NB4 (cell line): ENCODE data around the gene AKT3.

Experiments
- DNase-seq: peaks from one replicate; pipeline ENCODE4 v3.0.0; 2010; ENCODE audit warnings: low read depth
- H3K4me3 ChIP-seq: one replicate; pipeline ENCODE4 v1.5.1; 2011; ENCODE audit warnings: mild to moderate bottlenecking, low read depth, low read length, moderate library complexity
- CTCF ChIP-seq: IDR thresholded peaks from one replicate; pipeline ENCODE4 v1.5.1; 2012; ENCODE audit warnings: low read depth, low read length
- MAX ChIP-seq: IDR thresholded peaks from 2 replicates; pipeline ENCODE4 v1.6.1; 2011; ENCODE audit warnings: low read depth, low read length
- MYC ChIP-seq: IDR thresholded peaks from 2 replicates; pipeline ENCODE4 v1.6.1; 2011; ENCODE audit warnings: low read depth, low read length
- POLR2A ChIP-seq: IDR thresholded peaks from 2 replicates; pipeline ENCODE4 v1.6.1; 2011; ENCODE audit warnings: mild to moderate bottlenecking; ENCODE audit not compliant: insufficient read length; ENCODE audit errors: extremely low read depth

AKT3 gene

GRCh38 chr1:243740255-243740999 is 109.6 kb downstream of the AKT3 start:
- H3K4me3 ChIP-seq = no peak overlapping the region
- no peak for DNase-seq
- TF ChIP-seq CTCF (no peak), POLR2A (no peak), MYC (no peak)

- no peak for TF ChIP-seq POLR2A
- no peak for TF ChIP-seq CTCF
- TF ChIP-seq MYC = no peak
- no peak for TF ChIP-seq MAX
- H3K4me3 ChIP-seq = no peak overlapping the region
- DNase-seq = peak; percentile 38
Measured at GRCh38 chr1:243739335-243740003, 110.6 kb downstream of the AKT3 start.

- H3K4me3 ChIP-seq = no peak overlapping the region
- no peak for DNase-seq
- TF ChIP-seq CTCF (no peak), MYC (no peak), MAX (no peak), POLR2A (no peak)
Measured at GRCh38 chr1:243738020-243738419, 112.0 kb downstream of the AKT3 start.

- no peak overlapping the region for H3K4me3 ChIP-seq
- TF ChIP-seq MAX (no peak), CTCF (no peak), POLR2A (no peak), MYC (no peak)
- no peak for DNase-seq
Measured at GRCh38 chr1:243735457-243735856, 114.6 kb downstream of the AKT3 start.

GRCh38 chr1:243734308-243734695 is 115.7 kb downstream of the AKT3 start:
- TF ChIP-seq MAX (no peak), MYC (no peak), CTCF (no peak), POLR2A (no peak)
- no peak overlapping the region for H3K4me3 ChIP-seq
- DNase-seq = peak; percentile 24
